HUDEP-2 (cell line): ENCODE measurements around the gene PTPRZ1.

Source experiments
- DNase-seq, 76 experiments: peaks; one replicate each; lab custom pipeline; 2025; ENCODE audit not compliant: unreplicated experiment in 76 of 76; lab: John Stamatoyannopoulos, UW

PTPRZ1 gene

DNA sequence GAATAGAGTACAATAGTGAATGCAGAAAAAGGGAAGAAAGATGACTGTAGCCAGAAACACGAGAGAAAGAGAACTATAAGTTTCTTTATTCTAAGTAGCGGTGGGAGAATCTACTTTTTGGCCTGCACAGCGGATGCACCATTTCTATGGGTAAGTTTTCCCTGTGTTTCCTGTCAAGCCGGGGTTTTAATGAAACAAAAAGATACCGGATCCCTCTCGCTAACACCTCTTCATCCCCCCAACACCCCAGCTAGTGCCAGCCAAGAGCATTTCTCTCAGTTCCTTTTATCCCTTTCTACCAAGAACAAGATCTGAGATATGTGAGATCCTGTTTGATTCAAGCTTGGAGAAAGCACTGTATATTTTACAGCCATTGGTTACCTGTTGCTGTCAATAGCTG is 14.7 kb downstream of the PTPRZ1 start:
- no peak for DNase-seq

- DNase-seq: no peak
These were observed 17.9 kb downstream of the PTPRZ1 start for GRCh38 chr7:121890833-121891232.

DNA sequence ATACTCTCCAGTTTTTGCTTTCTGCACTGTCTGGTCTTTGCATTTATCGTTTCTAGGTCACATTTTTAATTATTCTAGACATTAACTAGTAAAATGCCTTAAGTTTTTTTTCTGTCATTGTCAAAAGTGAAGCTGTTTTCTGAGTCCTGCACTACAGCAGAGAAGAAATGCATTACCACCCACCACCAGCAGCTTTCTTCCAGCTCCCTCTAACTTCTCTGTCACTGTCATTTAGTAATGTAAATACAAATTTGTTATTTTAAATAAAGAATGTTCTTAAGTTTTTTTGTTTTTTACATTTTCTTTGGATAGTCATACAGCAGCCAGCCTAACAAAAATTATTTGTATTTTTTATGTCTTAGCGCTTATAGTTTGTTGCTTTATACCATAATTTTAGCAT is 18.8 kb downstream of the PTPRZ1 start:
- no peak for DNase-seq

GRCh38 chr7:121901026-121901425 is 28.1 kb downstream of the PTPRZ1 start:
- DNase-seq: no peak

DNA sequence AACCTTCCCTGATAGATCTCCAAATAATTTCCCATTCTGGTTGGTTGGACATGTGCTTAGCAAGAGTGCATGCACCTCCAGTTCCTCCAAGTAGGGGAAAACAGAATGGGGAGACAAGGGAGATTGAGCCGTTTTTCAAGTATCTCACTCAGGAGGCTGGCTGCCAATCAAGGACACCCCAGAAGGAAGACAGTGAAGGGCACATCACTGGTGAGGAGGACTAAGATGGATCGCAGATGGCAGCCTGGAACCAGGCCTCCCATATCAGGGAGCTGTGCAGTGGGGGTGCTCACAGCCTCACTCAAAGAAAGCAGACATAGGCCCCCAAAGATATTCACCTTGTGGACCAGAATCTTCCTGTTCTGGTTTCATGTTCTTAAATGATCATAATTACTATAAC is 31.2 kb downstream of the PTPRZ1 start:
- no peak for DNase-seq

DNA sequence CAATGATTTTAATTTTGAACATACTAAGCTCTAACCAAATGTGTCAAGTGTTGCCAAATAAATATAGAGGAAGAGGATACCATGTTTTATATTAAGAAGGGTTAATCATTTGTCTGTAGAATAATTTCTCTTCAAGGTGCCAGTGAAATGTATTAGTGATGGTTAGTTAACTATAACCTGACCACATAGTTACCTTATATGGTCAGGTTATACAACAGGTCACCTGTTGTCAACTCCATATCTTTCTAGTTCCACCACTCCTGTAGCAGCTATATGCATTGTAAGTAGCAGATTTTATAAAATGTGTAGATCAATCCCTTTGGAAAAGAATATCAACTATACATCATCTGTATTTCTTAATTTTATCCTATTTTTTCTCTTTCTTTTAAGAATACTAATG is 35.1 kb downstream of the PTPRZ1 start:
- no peak for DNase-seq

GRCh38 chr7:121909716-121910345 is 36.9 kb downstream of the PTPRZ1 start:
- DNase-seq: no peak

GRCh38 chr7:121913947-121914675 is 41.1 kb downstream of the PTPRZ1 start:
- no peak for DNase-seq

GRCh38 chr7:121914676-121915279 is 41.8 kb downstream of the PTPRZ1 start:
- DNase-seq: no peak

DNA sequence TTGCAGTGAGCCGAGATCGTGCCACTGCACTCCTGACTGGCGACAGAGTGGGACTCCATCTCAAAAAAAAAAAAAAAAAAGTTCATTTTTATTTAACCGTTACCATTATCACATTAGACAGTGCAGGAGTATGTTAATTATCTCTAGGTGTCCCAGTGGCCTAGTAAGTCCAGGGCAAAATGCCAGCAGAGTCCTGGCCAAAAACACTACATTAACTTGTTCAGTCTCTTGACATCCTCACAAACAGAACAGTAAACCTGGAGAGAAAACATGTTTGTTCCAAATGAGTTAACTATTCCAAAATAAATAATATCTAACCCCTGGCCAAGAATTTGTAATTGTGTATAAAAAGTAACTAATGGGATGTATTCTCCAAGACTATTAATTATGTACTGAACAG is 43.2 kb downstream of the PTPRZ1 start:
- DNase-seq: no peak

GRCh38 chr7:121919986-121920385 is 47.0 kb downstream of the PTPRZ1 start:
- no peak for DNase-seq

GRCh38 chr7:121924269-121925186 is 51.6 kb downstream of the PTPRZ1 start:
- DNase-seq: no peak

- DNase-seq: no peak
These were observed 58.4 kb downstream of the PTPRZ1 start for GRCh38 chr7:121931149-121931902.

DNA sequence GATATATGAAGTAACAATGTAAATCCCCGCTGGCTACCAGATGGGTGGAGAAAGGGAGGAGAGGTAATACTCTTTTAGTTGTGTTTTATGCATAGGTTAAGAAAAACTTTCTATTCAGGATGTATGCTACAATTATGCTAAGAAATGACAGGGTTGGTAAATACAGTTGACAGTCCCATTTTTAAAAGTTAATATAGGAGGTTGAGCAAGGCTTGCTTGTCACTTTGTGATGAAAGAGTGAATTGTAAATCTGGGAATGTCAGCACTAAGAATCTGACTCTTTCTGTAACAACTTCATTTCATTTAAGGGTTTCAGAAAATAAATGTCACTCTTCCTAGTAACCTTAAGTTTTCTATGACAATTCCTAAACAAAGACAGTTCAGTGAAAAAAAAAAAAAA is 59.8 kb downstream of the PTPRZ1 start:
- no peak for DNase-seq

DNA sequence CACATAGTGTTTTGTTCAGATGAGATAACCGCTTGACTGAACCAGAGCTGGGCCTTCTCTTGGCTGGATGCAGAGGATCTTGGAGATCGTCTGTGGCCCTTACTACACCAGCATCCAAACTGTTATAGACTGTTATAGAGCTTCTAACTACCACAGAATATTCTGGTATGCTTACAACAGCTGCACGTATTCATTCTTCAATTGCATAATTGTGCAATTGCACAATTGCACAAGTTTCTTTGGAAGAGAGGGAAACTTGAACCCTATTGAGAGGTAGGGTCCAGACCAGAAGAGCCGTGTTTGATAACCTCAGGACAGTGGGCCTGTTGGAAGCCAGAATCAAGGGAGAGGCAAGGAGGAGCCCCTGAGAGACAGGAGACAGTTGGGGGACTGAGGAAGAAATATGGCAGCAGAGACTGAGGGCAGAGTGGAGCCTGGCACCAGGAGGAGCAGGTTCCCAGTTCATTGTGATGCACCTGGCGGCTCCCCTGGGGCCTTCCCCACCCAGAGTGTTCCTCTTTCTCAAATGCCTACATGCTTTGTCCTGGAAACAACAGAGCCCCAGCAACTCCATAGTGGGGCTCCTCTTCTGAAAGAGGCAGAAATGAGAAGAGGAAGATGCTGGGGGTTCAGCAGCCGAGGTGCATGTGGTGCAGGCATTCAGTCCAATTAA is 64.1 kb downstream of the PTPRZ1 start:
- DNase-seq: no peak

GRCh38 chr7:121938429-121938996 is 65.6 kb downstream of the PTPRZ1 start:
- no peak for DNase-seq

- no peak for DNase-seq
These were observed 68.0 kb downstream of the PTPRZ1 start for GRCh38 chr7:121940918-121941317.

DNA sequence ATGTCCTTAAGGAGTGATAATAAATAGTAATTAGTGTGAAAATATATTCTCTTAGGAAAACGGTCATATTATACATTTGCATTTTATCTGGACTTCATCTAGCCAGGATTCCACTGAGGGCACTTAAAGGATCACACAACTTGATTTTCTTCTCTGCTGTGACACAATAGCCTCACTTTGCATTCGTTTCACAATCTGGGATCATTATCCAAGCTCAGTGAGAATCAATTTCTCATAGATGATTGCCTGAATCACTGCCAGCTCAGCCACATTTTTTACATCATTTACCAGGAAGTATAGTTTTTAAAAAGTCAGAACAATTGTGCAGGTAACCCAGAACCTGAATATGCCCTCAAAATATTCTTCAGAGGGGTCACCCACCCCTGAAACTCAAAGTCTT is 68.9 kb downstream of the PTPRZ1 start:
- DNase-seq: no peak

GRCh38 chr7:121945066-121945465 is 72.1 kb downstream of the PTPRZ1 start:
- no peak for DNase-seq
